ENCODE measurements around the gene TMEM219. TPM values are rescaled to one million over a fixed set of nuclear protein-coding genes. Genes with fewer than 3 reads are reported as not detected.

Gene TMEM219
- total and polyA plus RNA-seq, 9 of the 15 experiments (the other 6 are each of a cell fraction or from before 2014, with no cell fraction given), result 35.3 to 62.8 (median 55.5) TPM

GRCh38 chr16:29925781-29926710 lies 35.8 kb upstream of the TMEM219 start, which contains the start of gene KCTD13 (continued):
- TF ChIP-seq ZBTB43 (CRISPR knock-in tag; IDR thresholded peaks at IDR 0.05) (no peak), ZNF239 (CRISPR knock-in tag; IDR thresholded peaks at IDR 0.05) (no peak), ZNF3 (CRISPR knock-in tag; IDR thresholded peaks at IDR 0.05) (no peak), CLOCK (CRISPR knock-in tag; IDR thresholded peaks at IDR 0.05; ENCODE audit: borderline replicate concordance) (no peak), ID3 (CRISPR knock-in tag; IDR thresholded peaks at IDR 0.05) (no peak), ID3 (tag; IDR thresholded peaks at IDR 0.05) (0 out of 2 replicates have a peak, but pooled peaks have one; percentile 16), ZNF316 (IDR thresholded peaks at IDR 0.05) (no peak), XRCC3 (IDR thresholded peaks at IDR 0.05) (no peak), ZKSCAN3 (CRISPR knock-in tag; IDR thresholded peaks at IDR 0.05) (no peak), ZNF280B (CRISPR knock-in tag; IDR thresholded peaks at IDR 0.05) (no peak), HDAC1 (IDR thresholded peaks at IDR 0.05) (peak in 1 of 2 experiments; percentile 76; a peak in 2 of 4 replicates), ZSCAN32 (CRISPR knock-in tag; IDR thresholded peaks at IDR 0.05) (no peak), STAT5A (IDR thresholded peaks at IDR 0.05; ENCODE audit: borderline replicate concordance, low read length) (no peak), FOS (IDR thresholded peaks at IDR 0.05; ENCODE audit: extremely low read depth, insufficient read length) (no peak), SOX6 (IDR thresholded peaks at IDR 0.05) (0 out of 2 replicates have a peak, but pooled peaks have one; percentile 14), RBM15 (IDR thresholded peaks at IDR 0.05; ENCODE audit: insufficient read depth, low read length) (no peak), HSF4 (CRISPR knock-in tag; IDR thresholded peaks at IDR 0.05; ENCODE audit: borderline replicate concordance) (no peak), THAP7 (CRISPR knock-in tag; IDR thresholded peaks at IDR 0.05) (no peak), XRCC4 (IDR thresholded peaks at IDR 0.05; ENCODE audit: extremely low read depth, insufficient read depth, insufficient read length) (no peak), SRSF7 (optimal IDR thresholded peaks at IDR 0.05; ENCODE audit: low read depth, low read length) (no peak), ATF7 (IDR thresholded peaks at IDR 0.05) (peak; percentile 50), ZNF79 (CRISPR knock-in tag; IDR thresholded peaks at IDR 0.05; ENCODE audit: low read depth) (no peak), PTBP1 (IDR thresholded peaks at IDR 0.05; ENCODE audit: low read depth, low read length) (no peak)
